ENCODE measurements around the gene PNPT1.

Gene PNPT1

DNA sequence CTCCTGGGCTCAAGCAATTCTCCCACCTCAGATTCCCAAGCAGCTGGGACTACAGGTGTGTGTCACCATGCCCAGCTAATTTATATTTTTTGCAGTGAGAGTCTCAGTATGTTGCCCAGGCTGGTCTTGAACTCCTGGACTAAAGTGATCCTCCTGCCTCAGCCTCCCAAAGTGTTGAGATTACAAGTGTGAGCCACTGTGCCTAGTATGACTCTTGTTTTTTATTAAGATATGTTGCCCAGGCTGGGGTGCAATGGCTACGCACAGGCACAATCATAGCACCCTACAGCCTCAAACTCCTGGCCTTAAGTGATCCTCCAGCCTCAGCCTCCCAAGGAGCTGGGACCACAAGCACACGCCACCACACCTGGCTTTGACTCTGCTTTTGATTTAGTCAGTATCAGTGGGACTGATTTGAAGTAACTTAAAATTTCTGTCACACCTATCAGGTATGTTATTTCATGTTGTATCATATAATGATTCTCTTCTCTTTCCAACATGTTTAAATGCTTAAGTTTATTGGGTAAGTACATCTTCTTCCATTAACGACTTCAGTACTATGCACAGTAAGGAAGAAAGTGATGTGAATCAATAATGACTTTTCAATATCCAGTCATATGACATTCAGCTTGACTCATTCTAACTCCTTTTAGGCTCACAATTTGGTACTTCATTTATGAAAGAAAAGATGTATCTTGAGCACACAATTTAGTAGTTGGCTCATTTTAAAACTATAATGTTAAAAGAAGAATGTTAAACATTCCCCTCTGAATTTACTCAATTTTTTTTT is 82.5 kb downstream of the PNPT1 start:
- TF ChIP-seq, protein P1, sequence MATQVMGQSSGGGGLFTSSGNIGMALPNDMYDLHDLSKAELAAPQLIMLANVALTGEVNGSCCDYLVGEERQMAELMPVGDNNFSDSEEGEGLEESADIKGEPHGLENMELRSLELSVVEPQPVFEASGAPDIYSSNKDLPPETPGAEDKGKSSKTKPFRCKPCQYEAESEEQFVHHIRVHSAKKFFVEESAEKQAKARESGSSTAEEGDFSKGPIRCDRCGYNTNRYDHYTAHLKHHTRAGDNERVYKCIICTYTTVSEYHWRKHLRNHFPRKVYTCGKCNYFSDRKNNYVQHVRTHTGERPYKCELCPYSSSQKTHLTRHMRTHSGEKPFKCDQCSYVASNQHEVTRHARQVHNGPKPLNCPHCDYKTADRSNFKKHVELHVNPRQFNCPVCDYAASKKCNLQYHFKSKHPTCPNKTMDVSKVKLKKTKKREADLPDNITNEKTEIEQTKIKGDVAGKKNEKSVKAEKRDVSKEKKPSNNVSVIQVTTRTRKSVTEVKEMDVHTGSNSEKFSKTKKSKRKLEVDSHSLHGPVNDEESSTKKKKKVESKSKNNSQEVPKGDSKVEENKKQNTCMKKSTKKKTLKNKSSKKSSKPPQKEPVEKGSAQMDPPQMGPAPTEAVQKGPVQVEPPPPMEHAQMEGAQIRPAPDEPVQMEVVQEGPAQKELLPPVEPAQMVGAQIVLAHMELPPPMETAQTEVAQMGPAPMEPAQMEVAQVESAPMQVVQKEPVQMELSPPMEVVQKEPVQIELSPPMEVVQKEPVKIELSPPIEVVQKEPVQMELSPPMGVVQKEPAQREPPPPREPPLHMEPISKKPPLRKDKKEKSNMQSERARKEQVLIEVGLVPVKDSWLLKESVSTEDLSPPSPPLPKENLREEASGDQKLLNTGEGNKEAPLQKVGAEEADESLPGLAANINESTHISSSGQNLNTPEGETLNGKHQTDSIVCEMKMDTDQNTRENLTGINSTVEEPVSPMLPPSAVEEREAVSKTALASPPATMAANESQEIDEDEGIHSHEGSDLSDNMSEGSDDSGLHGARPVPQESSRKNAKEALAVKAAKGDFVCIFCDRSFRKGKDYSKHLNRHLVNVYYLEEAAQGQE (IDR thresholded peaks at IDR 0.05; ENCODE audit: insufficient read depth in 1 of 2, low read depth in 2 of 2, low read length in 2 of 2), result no peak
- TF ChIP-seq POLR2AphosphoS5 (IDR thresholded peaks at IDR 0.05; ENCODE audit: low read depth, low read length) (no peak), TAF1 (IDR thresholded peaks at IDR 0.05; ENCODE audit: borderline replicate concordance, insufficient read depth, low read length) (no peak), SIN3A (IDR thresholded peaks at IDR 0.05; ENCODE audit: borderline replicate concordance, insufficient read depth, low read length) (no peak), FOXP2 (optimal IDR thresholded peaks at IDR 0.05; ENCODE audit: borderline replicate concordance, extremely low read depth, extremely low read length, insufficient read depth) (no peak)

DNA sequence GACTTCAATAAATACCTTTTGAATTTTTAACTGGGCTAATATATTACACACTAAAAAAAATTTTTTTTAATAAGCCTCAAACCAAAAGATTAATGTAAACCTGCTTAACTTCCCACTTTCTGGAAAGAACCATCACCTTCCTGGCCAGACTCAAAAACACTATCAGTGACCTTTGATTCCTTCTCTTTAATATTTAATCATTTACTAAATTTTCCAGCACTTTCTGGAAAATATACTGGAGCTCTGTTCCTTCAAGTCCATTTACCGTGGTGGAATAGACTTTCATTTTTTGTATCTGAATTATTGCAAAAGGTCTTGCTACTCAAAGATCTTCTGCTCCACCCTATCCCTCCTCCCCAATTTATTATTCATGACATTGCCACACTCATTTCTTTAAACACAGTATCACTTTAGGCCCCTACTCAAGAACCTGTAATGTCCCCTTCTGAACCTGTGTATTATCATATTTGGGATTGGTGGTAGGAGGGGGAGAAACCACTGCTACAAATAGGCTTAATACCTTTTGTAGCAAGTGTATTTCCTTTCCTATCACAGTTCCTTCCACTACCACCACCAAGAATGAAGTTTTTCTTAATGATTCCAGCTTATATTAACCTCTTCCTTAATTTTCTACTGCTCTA is 83.6 kb downstream of the PNPT1 start:
- TF ChIP-seq SIN3A (IDR thresholded peaks at IDR 0.05; ENCODE audit: borderline replicate concordance, insufficient read depth, low read length) (no peak), FOXP2 (optimal IDR thresholded peaks at IDR 0.05; ENCODE audit: borderline replicate concordance, extremely low read depth, extremely low read length, insufficient read depth) (no peak), POLR2AphosphoS5 (IDR thresholded peaks at IDR 0.05; ENCODE audit: low read depth, low read length) (no peak), TAF1 (IDR thresholded peaks at IDR 0.05; ENCODE audit: borderline replicate concordance, insufficient read depth, low read length) (no peak)
- TF ChIP-seq, protein P1 (IDR thresholded peaks at IDR 0.05; ENCODE audit: insufficient read depth in 1 of 2, low read depth in 2 of 2, low read length in 2 of 2), result no peak

GRCh38 chr2:55609193-55609794 is 84.3 kb downstream of the PNPT1 start:
- no peak for TF ChIP-seq FOXP2 (optimal IDR thresholded peaks at IDR 0.05; ENCODE audit: borderline replicate concordance, extremely low read depth, extremely low read length, insufficient read depth)
- TF ChIP-seq POLR2AphosphoS5 (IDR thresholded peaks at IDR 0.05; ENCODE audit: low read depth, low read length), result no peak
- TF ChIP-seq, protein P1 (IDR thresholded peaks at IDR 0.05; ENCODE audit: insufficient read depth in 1 of 2, low read depth in 2 of 2, low read length in 2 of 2), result no peak
- no peak for TF ChIP-seq SIN3A (IDR thresholded peaks at IDR 0.05; ENCODE audit: borderline replicate concordance, insufficient read depth, low read length)
- no peak for TF ChIP-seq TAF1 (IDR thresholded peaks at IDR 0.05; ENCODE audit: borderline replicate concordance, insufficient read depth, low read length)

DNA sequence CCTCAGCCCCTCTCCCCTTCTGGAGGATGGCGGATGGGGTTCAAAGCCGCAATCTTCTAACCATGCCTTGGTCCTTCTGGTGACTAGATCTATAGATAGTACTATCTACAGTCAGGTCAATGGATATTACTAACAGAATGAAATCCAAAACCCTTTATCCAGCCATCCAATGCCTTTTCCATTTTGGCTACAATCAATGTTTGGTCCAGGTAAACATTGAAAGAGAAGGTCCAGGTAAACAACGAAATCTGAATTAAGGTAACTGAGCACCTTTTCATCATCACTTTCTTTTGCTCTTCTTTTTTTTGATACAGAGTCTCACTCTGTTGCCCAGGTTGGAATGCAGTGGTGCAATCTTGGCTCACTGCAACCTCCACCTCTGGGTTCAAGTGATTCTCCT is 85.9 kb downstream of the PNPT1 start:
- no peak for TF ChIP-seq SIN3A (IDR thresholded peaks at IDR 0.05; ENCODE audit: borderline replicate concordance, insufficient read depth, low read length)
- TF ChIP-seq POLR2AphosphoS5 (IDR thresholded peaks at IDR 0.05; ENCODE audit: low read depth, low read length), result no peak
- TF ChIP-seq, protein P1 (IDR thresholded peaks at IDR 0.05; ENCODE audit: insufficient read depth in 1 of 2, low read depth in 2 of 2, low read length in 2 of 2), result no peak
- TF ChIP-seq FOXP2 (optimal IDR thresholded peaks at IDR 0.05; ENCODE audit: borderline replicate concordance, extremely low read depth, extremely low read length, insufficient read depth), result no peak
- TF ChIP-seq TAF1 (IDR thresholded peaks at IDR 0.05; ENCODE audit: borderline replicate concordance, insufficient read depth, low read length), result no peak

Measured in PFSK-1 (cell line).